Epidermal melanocyte (primary cell): ENCODE data around the gene GALNT8.
"Not testable (repeated sequence)": the region's sequence is repeated elsewhere in the genome, so short reads cannot be mapped to it uniquely, and the experiment has no call there.

Experiments
- DNase-seq: peaks from one replicate; pipeline ENCODE4 v3.0.0; 2011; ENCODE audit warnings: low spot score; ENCODE audit not compliant: insufficient read length

Gene GALNT8

GRCh38 chr12:4719821-4720636 is at the start of gene GALNT8:
Gene GALNT8, plus strand, starts transcription at chr12:4720400. Its CDS starts 278 bp downstream, at chr12:4720678.
- no peak for DNase-seq

GRCh38 chr12:4679711-4680110 is 40.5 kb upstream of the GALNT8 start:
- DNase-seq, result no peak

GRCh38 chr12:4681732-4682131 is 38.5 kb upstream of the GALNT8 start:
- DNase-seq, result no peak

GRCh38 chr12:4685317-4685716 is 34.9 kb upstream of the GALNT8 start:
- no peak for DNase-seq

- no peak for DNase-seq
Measured at GRCh38 chr12:4690760-4691159, 29.4 kb upstream of the GALNT8 start.

- DNase-seq, result no peak
Measured at GRCh38 chr12:4700621-4701026, 19.6 kb upstream of the GALNT8 start.

GRCh38 chr12:4701395-4702190 is 18.6 kb upstream of the GALNT8 start:
- DNase-seq, result no peak

- DNase-seq, result no peak
Measured at GRCh38 chr12:4703676-4704075, 16.5 kb upstream of the GALNT8 start.

GRCh38 chr12:4705824-4706223 is 14.4 kb upstream of the GALNT8 start:
- no peak for DNase-seq

GRCh38 chr12:4707306-4707705 is 12.9 kb upstream of the GALNT8 start:
- no peak for DNase-seq

- DNase-seq, result no peak
Measured at GRCh38 chr12:4710113-4710512, 10.1 kb upstream of the GALNT8 start.

- DNase-seq, result no peak
Measured at GRCh38 chr12:4714879-4715278, 5.3 kb upstream of the GALNT8 start.

- DNase-seq, result no peak
Measured at GRCh38 chr12:4717806-4718205, 2.4 kb upstream of the GALNT8 start.

- DNase-seq, result no peak
Measured at GRCh38 chr12:4720637-4720995, 416 bp downstream of the GALNT8 start.

GRCh38 chr12:4721587-4721986 is 1.4 kb downstream of the GALNT8 start:
- not testable (repeated sequence) for DNase-seq

GRCh38 chr12:4723226-4723625 is 3.0 kb downstream of the GALNT8 start:
- DNase-seq, result no peak

GRCh38 chr12:4725057-4725456 is 4.9 kb downstream of the GALNT8 start:
- no peak for DNase-seq

- no peak for DNase-seq
Measured at GRCh38 chr12:4734625-4735340, 14.6 kb downstream of the GALNT8 start.

- no peak for DNase-seq
Measured at GRCh38 chr12:4736091-4736490, 15.9 kb downstream of the GALNT8 start.

GRCh38 chr12:4738541-4738940 is 18.3 kb downstream of the GALNT8 start:
- no peak for DNase-seq

- no peak for DNase-seq
Measured at GRCh38 chr12:4742416-4742970, 22.3 kb downstream of the GALNT8 start.

GRCh38 chr12:4743046-4743445 is 22.8 kb downstream of the GALNT8 start:
- no peak for DNase-seq
